Stimulated activated CD8-positive, alpha-beta memory T cell treated with anti-CD3 and anti-CD28 coated beads, Interleukin-4, amount 100 ng/mL, for 1 hour (primary cell): Measurements from ENCODE around the gene ABCG2.
"Not testable (repeated sequence)": the region's sequence is repeated elsewhere in the genome, so short reads cannot be mapped to it uniquely, and the experiment has no call there.

ENCODE experiments used
- DNase-seq, 2 donors: peaks; one replicate each; pipeline ENCODE4 v3.0.0-alpha.2; 2020; ENCODE audit warnings: low read depth in 2 of 2, low spot score in 1 of 2

The ABCG2 gene

DNA sequence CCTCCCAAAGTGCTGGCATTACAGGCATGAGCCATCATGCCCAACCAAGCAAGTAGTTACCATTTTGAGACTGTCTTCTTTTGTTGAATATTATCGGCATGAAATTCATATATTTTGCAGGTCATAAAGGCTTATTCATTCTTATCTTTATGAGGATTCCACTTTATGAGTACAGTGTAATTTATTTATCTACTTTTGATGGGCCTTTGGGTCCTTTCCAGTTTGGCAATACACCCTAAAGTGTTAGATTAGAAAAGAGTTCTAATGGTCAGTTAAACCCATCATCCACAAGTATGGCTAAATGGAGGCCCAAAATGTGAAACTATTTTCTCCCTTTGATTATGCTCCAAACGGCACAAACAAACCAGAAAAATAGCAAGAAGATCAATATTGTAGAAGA is 10.9 kb upstream of the ABCG2 start:
- DNase-seq = no peak

DNA sequence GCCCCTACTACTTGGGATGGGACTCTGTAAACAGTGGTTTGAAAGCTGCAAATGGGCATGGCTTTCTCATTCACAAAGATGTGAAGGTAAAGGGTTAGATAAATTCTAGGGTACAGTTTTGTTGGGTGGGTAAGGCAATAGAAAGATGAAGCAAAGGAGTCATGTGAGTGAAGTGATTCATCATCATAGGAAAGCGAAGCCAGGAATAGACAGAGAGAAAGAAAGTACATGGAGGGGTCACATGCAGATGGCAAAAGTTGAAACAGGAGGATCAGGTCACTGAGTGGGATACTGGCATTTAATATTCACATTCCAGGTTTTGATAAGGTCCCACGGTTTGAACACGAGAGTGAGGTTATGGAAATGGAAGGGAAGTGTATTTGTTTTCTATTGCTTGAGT is 8.2 kb upstream of the ABCG2 start:
- DNase-seq = no peak

DNA sequence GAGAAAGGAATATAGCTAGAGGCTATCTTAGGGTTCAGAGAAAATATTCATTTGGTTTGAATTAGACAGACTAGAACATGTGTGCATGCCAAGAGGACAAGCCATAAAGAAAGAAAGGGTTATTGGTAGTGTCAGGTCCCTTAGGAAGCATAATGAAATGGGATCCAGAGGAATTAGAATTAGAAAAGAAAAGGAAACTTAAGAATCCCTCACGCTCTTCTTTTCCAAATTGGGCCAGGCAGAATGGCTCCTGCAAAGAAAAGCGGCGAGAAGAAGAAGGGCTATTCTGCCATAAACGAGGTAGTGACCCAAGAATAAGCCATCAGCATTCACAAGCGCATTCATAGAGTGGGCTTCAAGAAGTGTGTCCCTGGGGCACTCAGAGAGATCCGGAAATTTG is 4.9 kb upstream of the ABCG2 start:
- DNase-seq = no peak

DNA sequence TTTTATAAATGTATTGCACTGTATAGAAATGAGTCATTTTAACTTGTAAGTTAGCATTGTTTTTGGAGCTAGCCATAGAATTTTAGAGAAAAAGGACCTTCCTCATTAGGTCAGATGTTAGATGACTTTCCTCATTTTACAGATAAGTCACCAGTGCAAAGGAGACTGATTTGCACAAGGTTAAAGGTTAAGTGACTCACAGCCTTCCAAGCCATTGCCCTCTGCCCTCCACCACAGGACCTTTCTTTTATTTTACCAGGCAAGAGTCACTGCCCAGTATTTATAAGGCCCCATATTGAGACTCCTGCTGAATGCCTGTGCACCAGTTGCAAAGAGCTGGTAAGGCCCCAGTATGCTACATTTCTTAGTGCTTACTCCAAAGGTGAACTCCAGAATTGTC is 4.2 kb upstream of the ABCG2 start:
- no peak for DNase-seq

DNA sequence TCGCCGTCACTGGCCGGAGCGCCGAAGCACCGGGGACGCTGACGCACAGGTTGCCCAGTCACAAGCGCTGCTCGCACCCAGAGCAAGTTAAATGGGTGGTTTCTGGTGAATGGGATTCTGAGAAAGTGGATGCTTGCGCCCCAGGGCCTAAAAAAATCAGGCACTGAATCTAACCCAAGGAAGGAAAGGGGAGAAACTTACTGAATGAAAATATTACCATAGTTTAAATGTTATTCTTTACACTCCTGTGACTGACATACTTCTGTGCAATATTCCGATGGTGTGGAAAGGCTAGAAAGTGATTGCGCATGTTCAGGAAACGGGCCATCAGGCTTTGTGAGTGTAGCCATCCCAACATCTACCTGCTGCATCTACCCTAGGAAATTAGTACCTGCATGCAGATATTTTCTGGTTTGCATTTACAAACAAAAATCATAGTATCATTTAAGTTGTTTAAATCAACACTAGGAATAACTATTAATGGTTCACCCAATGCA is 838 bp upstream of the ABCG2 start:
- DNase-seq = no peak

DNA sequence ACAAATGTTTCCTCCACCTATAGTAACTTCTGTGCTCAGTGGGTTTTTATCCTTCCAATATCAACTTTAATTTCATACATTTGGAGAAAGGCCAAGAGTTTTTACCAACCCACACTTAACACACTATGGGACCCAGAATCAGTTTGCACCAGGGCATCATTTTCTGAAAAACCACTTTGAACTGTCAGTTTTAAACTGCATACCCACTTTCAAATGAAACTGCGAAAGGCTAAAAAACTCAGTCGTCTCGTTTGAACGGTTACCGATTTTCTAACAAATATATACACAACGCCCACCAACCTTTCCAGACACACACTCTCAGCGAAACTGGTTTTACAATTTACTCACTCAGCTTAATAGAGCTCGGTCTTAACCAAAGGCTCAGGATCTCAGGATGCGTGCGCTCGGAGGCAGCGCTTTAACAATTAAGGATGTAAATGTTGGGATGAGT is 376 bp downstream of the ABCG2 start:
- no peak for DNase-seq

DNA sequence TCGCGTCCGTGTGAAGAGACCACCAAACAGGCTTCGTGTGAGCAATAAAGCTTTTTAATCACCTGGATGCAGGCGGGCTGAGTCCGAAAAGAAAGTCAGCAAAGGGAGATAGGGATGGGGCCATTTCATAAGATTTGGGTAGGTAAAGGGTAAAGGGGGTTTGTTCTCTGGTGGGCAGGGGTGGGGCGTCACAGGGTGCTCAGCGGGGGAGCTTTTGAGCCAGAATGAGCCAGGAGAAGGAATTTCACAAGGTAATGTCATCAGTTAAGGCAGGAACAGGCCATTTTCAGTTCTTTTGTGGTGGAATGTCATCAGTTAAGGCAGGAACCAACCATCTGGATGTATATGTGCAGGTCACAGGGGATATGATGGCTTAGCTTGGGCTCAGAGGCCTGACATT is 6.1 kb downstream of the ABCG2 start:
- DNase-seq = not testable (repeated sequence)

DNA sequence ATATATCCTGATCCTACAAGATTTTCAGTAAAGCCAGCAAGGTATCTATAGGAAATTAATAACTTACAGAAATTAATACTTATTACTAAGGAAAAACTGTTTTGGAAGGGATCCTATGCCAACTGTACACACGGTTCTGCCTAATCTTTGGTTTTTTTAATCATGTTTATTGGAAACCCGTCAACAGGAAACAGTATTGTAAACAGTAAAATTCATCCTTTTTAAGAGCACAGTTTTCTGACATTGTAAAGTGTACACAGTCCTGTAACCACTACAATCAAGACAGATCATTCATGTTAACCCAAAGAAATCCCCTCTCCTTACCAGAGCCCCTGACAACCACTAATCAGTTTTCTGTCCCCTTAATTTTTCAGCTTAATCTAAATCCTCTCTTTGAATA is 9.9 kb downstream of the ABCG2 start:
- no peak for DNase-seq

DNA sequence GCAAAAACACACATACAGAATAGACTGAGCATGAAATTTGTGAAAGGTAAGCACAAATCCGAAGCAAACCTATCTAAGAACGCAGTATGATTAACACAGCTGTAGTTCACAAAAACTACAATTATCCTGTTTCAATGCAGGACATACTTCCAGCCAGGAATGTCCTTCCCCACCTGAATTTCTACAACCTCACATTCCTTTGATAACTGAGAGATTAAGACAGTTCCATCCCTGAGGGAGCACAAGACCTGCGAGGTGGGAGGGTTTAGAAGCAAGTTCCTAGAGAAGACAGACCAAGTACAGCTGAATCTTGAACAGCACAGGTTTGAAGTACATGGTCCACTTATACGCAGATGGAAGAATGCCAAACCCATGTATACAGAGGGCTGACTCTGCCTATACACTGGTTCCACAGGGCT is 10.6 kb downstream of the ABCG2 start:
- no peak for DNase-seq

DNA sequence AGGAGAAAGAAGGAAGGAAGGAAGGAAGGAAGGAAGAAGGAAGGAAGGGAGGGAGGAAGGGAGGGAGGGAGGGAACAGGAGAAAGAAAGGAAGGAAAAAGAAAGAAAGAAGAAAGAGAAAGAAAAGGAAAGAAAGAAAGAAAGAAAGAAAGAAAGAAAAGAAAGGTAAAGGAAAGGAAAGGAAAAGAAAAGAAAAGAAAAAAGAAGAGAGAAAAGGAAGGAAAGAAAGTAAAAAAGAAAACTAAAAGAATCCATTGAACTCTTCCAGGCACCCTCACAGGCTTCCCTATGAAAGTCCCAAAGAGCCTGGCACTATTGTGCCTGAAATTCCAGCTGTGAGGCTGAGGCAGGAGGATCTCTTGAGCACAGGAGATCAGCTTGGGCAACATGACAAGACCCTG is 11.5 kb downstream of the ABCG2 start:
- no peak for DNase-seq

DNA sequence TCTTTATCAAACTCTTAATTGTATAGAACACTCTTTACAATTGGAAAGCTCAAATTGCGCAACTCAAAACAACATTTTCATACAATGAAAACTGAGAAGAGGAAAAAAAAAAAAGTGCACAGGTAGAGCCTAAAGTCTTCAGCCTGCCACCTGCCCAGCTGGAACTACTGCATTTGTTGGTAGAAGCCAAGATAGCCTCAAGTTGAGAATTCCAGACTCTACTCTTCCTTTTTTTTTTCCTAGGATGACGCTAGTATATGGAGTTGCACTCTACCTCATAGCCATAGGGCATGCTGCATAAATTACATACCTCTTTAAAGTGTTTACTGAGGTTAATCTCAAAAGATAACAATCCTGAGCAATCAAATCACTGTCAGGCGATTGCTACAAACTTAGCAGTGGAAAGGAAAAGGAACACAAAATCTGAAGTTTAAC is 13.6 kb downstream of the ABCG2 start:
- no peak for DNase-seq

DNA sequence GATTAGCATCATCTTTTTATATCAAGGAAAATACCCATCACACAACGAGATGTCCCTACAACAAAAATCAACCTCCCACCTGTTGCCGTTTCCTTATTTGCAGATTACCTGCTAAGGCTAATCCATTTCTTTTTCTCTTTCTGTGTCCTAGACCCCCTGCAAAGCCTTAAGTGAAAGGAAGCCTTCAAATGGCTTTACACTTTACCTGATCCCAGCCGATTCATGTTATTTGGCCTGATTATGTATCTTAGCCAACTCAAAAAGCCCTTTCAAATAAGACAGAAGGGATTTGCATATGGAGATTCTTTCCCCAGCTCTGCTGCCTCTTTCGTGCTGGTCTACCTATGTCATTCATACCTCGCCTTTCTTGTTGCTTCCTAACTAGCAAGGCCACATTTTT is 14.4 kb downstream of the ABCG2 start:
- no peak for DNase-seq

DNA sequence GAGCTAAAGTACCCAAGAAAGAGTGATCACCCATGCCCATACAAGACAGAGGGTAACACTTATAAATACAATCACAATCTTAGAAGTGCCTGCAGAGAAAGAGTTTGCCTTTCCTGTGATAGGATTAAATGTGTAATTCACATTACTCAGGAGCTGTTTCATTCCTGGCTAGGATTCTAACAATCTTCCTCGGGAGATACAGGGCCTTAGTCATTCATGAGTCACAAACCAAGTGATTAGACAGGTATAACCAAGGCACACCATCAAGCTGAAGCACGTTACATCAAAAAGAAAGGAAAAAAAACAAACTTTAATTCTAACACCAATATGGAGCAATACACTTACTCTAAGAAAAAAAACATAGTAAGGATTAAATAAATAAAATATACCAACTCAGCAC is 14.9 kb downstream of the ABCG2 start:
- DNase-seq = no peak

DNA sequence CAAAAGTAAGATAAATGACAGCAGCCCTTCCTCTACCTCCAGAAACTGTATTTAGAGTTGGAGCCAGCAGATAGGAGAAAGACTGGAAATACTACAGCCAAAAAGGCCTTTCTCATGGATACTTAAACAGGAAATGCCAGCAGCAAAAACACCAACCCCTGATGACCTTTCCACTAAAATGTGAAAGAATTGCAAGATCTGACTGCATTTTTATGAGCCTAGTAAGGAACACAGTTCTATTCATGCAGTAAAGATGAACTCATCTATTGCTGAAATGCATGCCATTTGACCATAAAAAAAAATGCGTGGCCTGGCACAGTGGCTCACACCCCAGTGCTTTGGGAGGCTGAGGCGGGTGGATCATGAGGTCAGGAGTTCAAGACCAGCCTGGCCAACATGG is 19.9 kb downstream of the ABCG2 start:
- no peak for DNase-seq

DNA sequence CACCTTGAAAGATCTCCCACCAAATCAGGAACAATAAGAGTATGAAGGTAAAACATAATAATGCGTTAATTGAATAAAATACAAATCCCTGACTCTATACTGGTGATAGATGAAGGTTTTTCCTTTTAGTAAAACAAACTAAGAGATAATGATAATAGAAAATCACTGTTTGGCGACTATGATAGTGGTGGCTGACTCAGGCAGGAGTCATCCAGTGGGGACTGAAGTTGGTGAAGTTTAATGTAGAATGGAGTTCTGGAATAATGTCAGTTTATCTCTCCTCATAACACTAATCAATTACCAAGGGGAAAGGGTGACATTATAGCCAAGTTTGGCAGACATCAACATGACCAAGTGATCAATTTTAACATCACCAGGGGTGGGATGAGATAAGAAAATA is 21.3 kb downstream of the ABCG2 start:
- no peak for DNase-seq

DNA sequence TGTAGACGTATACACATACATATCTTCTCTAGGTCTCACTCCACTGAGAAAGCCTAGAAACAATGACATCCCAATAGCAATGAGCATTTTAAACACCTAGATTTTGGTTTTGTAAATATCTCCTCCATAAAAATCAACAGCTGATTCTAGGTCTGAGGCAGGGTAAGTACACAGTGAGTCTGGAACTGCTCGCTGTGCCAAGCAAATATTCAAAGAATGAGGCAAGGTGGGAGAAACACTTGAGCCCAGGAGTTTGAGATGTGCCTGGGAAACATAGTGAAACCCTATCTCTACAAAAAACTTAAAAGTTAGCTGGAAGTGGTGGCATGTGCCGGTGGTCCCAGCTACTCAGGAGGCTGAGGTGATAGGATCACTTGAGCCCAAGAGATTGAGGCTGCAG is 22.2 kb downstream of the ABCG2 start:
- DNase-seq = no peak

DNA sequence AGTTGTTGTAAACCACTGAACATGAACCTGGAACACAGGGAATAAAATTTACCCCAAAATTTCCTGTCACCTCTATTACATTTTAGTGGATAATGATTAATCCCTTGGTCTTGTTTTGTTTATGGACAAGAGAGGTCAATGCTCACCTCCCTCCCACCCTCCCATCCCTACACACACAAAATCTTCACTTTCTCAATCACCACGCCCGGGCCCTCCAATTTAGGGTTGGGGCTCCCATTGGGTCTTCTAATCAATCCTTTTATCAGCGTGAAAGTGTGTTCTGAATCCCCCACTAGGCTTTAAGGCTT is 23.1 kb downstream of the ABCG2 start:
- no peak for DNase-seq

DNA sequence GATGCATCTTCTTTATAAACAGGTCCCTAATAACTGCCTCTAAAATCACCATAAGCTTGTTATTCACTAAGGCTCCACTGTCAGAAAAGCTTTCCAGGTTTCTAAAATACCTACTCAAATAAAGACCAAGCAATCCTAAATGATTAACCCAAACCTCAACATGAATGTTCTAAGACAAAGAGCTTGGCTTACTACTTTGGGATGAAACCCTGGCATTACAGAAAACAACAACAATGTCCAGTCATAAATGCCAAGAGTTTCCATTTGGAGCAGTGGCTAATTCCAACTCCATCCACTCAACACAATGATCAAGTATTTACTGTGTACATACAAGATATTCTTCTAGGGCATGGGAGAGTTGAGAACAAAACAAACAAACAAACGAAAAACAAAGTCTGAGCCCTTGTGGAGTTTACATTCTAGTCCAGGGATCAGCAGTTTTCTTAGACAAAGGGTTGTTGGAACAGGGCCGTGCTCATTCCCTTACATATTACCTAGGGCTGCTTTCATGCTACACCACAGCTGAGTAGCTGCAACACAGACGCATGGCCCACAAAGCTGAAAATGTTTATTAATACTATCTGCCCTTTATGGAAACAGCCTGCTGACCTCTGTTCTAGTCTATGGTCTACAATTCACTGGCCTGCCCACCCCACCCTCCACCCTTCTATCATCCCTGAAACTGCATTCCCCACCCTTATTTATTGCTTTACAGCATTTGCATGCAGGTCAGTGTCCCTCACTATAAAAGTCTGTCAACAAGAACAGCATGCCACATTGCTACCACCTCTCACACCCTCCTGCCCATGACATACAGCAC is 23.7 kb downstream of the ABCG2 start:
- no peak for DNase-seq

DNA sequence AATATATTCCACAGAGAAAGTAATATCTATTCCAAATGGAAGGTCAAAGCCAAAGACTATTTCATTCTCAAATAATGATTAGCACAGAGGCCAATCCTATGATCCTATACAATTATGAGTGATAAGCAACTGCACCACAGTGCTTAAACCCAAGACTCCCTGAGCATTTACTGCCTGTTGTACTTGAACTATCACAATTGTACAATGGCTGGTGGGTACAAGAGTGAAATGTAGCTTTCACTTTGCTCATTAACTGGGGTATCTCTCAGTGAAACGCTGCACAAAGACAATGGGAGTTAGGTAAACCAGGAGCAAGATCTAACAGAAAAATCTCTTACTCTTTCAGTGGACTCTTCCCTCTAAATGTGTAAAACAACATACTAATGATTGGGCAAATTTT is 24.3 kb downstream of the ABCG2 start:
- DNase-seq = no peak

DNA sequence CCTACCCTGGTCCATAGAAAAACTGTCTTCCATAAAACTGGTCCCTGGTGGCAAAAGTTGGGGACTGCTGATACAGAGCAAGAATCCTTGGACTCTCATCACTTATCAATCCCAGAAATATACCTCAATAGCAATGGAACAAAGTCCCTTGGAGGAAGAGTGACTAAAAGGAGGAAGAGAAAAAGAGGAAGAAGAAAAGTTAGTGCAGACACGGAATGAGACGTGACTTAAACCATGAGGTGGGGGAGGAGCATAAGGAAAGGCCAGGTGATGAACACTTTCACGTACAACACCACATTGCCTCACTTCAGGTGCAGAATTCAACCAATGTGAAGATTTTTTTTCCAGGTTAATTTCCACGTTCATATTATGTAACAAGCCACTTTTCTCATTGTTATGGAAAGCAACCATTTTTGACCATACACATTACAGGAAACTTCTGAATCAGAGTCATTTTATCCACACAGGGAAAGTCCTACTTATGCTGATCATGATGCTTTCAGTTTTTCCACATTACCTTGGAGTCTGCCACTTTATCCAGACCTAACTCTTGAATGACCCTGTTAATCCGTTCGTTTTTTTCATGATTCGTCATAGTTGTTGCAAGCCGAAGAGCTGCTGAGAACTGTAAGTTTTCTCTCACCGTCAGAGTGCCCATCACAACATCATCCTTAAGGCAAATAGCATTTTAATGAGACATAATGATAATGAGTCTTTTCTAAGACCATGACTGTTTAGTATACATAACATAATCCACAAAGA is 27.7 kb downstream of the ABCG2 start:
- DNase-seq = no peak

DNA sequence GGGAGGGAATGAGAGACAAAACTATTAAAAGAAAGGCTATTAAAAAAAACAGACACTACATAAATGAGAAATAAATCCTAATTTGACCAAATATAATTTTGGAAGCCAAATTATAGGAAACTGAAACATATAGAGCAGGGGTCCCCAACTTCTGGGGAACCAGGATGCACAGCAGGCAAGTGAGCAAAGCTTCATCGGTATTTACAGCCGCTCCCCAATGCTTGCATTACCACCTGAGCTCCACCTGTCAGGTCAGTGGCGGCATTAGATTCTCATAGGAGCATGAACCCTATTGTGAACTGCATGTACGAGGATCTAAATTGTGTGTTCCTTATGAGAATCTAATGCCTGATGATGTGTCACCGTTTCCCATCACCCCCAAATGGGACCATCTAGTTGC is 28.4 kb downstream of the ABCG2 start:
- DNase-seq = no peak

DNA sequence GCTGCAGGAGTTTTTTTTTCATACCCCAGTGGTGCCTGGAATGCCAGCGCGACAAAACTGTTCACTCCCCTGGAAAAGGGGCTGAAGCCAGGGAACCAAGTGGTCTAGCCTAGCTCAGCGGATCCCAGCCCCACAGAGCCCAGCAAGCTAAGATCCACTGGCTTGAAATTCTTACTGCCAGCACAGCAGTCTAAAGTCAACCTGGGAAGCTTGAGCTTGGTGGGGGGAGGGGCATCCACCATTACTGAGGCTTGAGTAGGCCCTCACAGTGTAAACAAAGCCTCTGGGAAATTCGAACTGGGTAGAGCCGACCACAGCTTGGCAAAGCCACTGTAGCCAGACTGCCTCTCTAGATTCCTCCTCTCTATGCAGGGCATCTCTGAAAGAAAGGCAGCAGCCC is 36.2 kb downstream of the ABCG2 start:
- not testable (repeated sequence) for DNase-seq

DNA sequence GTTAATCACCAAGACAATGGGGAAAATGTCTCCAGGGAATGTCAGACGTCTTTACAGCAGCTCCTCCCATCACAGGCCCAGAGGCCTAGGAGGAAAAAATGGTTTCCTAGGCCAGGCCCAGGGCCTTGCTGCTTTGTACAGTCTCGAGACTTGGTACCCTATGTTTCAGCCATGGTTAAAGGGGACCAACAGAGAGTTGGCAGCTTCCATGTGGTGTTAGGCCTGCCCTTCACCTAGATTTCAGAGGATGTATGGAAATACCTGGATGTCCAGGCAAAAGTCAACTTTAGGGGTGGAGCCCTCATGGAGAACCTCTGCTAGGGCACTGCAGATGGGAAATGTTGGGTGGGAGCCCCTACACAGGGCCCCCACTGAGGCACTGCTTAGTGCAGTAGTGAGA is 38.5 kb downstream of the ABCG2 start:
- no peak for DNase-seq
